GF-D8 (cell line): ENCODE measurements around the gene CCDC77.

Experiments
- DNase-seq: peaks from one replicate; lab custom pipeline; 2025; lab: John Stamatoyannopoulos, UW

The CCDC77 gene

GRCh38 chr12:480831-481816, 79.7 kb downstream of the CCDC77 start:
- no peak for DNase-seq

GRCh38 chr12:482061-482460, 80.6 kb downstream of the CCDC77 start:
- no peak for DNase-seq

GRCh38 chr12:484096-484495, 82.7 kb downstream of the CCDC77 start:
- no peak for DNase-seq

- no peak for DNase-seq
Observed at GRCh38 chr12:490260-490659, 88.8 kb downstream of the CCDC77 start.
